ENCODE results near the gene RAB27B.

Gene RAB27B

DNA sequence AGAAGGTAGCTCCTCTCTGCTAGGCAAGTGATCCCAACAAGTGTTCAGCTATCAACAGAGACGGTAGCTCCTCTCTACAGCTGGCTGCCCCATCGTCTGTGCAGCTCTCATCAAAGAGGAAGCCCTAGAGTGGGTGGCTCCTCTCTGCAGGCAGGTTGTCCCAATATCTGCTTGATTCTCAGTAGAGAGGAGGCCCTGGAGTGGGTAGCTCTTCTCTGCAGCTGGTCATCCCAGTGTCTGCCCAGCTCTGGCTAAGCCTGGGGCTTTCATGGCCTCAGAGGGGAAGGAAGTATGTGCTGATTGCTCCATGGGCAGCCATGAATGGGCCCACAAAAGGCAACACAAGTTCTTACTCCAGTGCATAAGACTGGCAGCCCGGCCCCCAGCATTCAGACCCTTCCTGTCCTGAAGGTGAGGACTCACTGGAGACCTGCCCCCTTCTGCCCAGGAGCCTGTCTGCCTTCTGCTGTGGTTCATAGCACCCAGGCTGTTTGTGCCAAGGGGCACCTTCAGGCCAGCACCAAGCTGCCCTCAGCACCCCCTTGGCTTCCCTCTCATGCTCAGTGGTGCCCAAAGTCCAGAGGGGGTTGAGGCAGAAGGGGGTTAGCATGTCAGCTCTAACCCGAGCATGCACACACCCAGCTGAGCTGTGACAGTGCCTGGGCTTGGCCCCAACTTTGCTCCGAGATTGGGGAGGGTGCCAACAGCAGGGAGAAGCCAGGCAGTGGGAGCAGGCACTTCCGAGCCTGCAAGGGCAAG lies 82.1 kb downstream of the RAB27B start:
- TF ChIP-seq CTCF (conservative IDR thresholded peaks at IDR 0.05) (no peak), ZFX (IDR thresholded peaks at IDR 0.05) (no peak)
- H3K27ac ChIP-seq, result no peak overlapping the region

GRCh38 chr18:54911551-54911950 lies 83.3 kb downstream of the RAB27B start:
- TF ChIP-seq ZFX (IDR thresholded peaks at IDR 0.05) (no peak), CTCF (conservative IDR thresholded peaks at IDR 0.05) (no peak)

DNA sequence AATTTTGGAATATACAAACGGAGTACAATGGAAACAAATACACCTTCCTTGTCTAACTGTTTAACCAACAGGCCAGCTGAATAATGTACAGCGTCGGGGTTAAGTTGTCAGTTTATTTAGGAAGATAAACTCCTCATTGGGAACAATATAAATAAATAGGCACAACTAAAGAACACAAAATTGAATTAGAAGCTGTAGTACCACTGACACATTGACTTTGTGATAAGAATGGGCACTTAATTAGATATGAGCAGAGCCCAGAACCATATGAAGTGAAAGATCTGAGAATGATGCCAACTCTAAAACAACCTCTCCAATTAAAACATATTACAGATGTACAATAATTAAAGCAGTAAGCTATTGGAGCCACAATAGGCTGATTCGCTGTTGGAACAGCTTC lies 86.5 kb downstream of the RAB27B start:
- TF ChIP-seq ZFX (IDR thresholded peaks at IDR 0.05), result no peak
- TF ChIP-seq CTCF (conservative IDR thresholded peaks at IDR 0.05), result no peak
- no peak overlapping the region for H3K27ac ChIP-seq

More at GRCh38 chr18:54911551-54911950, 83.3 kb downstream of the RAB27B start:
- no peak overlapping the region for H3K27ac ChIP-seq

- H3K27ac ChIP-seq, result no peak overlapping the region
- TF ChIP-seq CTCF (conservative IDR thresholded peaks at IDR 0.05), result no peak
- no peak for TF ChIP-seq ZFX (IDR thresholded peaks at IDR 0.05)
Observed at GRCh38 chr18:54916507-54916906, 88.2 kb downstream of the RAB27B start.

- TF ChIP-seq CTCF (conservative IDR thresholded peaks at IDR 0.05) (no peak), ZFX (IDR thresholded peaks at IDR 0.05) (no peak)
- H3K27ac ChIP-seq, result no peak overlapping the region
Observed at GRCh38 chr18:54918060-54918459, 89.8 kb downstream of the RAB27B start.

GRCh38 chr18:54919412-54919811 lies 91.1 kb downstream of the RAB27B start:
- TF ChIP-seq CTCF (conservative IDR thresholded peaks at IDR 0.05) (no peak), ZFX (IDR thresholded peaks at IDR 0.05) (no peak)
- no peak overlapping the region for H3K27ac ChIP-seq

DNA sequence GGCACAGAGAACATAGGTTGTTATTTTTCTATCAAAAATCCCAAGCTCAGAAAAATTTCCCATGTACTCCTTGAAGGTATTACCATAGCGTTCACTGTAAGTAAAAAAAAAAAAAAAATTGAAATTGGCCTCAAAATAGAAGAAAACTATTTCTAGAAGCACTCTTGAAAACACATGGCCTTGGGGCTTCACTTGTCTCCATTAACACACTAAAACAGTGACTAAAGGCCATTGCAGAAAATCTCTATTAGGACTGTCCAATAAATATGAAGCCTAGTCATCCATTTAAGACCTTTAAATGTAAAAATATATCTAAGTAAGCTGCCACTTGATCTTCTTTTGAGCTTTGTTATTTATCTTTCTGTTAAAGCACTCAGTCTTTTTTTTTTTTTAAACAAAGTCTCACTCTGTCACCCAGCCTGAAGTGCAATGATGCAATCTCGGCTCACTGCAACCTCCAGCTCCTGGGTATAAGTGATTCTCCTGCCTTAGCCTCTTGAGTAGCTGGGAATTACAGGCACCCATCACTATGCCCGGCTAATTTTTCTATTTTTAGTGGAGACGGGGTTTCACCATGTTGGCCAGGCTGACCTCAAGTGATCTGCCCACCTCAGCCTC lies 95.2 kb downstream of the RAB27B start:
- TF ChIP-seq ZFX (IDR thresholded peaks at IDR 0.05) (no peak), CTCF (conservative IDR thresholded peaks at IDR 0.05) (no peak)
- no peak overlapping the region for H3K27ac ChIP-seq

All from C4-2B (cell line).